ENCODE data around the gene WEE2. TPM values are rescaled to one million over a fixed set of nuclear protein-coding genes. Genes with fewer than 3 reads are reported as not detected.

The WEE2 gene
- total RNA-seq: under 1 TPM in 1 of 4 donors, not detected in 3; 0.79 TPM

- DNase-seq: no peak
- Histone ChIP-seq H3K27me3 (no peaks in the 10 kb centered on the region), H3K36me3 (no peaks in the 10 kb centered on the region), H3K4me3 (replicated peaks in 1 of 3) (no peak within 1 kb of the TSS), H3K4me1 (no peaks in the 10 kb centered on the region), H3K9me3 (no peaks in the 10 kb centered on the region), H3K27ac (no peak within 1 kb of the TSS)
- no peak for TF ChIP-seq POLR2A (IDR thresholded peaks at IDR 0.05)
- TF ChIP-seq, protein P1, sequence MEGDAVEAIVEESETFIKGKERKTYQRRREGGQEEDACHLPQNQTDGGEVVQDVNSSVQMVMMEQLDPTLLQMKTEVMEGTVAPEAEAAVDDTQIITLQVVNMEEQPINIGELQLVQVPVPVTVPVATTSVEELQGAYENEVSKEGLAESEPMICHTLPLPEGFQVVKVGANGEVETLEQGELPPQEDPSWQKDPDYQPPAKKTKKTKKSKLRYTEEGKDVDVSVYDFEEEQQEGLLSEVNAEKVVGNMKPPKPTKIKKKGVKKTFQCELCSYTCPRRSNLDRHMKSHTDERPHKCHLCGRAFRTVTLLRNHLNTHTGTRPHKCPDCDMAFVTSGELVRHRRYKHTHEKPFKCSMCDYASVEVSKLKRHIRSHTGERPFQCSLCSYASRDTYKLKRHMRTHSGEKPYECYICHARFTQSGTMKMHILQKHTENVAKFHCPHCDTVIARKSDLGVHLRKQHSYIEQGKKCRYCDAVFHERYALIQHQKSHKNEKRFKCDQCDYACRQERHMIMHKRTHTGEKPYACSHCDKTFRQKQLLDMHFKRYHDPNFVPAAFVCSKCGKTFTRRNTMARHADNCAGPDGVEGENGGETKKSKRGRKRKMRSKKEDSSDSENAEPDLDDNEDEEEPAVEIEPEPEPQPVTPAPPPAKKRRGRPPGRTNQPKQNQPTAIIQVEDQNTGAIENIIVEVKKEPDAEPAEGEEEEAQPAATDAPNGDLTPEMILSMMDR (IDR thresholded peaks at IDR 0.05): no peak
- WGBS, 2 donors: 83 to 90% methylated on average over 6 of the region's 6 CpGs
- intact Hi-C loops (cut with DNase I): no loop called here
Measured at GRCh38 chr7:141708351-141708750, at the start of gene WEE2. Gene WEE2, plus strand, starts transcription at chr7:141708353. Its CDS starts 406 bp downstream, at chr7:141708759.

DNA sequence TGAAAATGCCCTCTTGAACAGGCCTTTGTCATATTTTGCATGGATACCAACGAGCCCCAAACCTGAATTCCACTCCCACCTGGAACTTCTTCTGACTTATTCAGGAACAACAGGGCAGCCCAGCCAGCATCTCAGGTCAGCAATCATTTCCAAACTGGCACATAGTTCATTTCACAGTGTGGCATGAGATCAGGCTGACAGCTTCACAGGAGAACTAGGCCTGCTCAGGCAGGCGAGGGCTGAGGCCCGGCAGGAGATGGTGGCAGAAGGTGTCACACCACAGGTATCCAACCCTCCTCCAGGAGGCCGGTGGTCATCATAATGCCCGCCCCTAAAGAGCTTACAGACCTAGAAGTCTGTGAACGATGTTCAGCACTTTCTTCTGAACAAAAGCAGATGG lies 48.7 kb upstream of the WEE2 start:
- Histone ChIP-seq H3K4me3 (replicated peaks in 1 of 3) (no peak overlapping the region), H3K27ac (peak overlapping the region in 1 of 3 donors; percentile 14), H3K4me1 (peaks cover 22 to 32% of the 10 kb centered on the region in 2 donors), H3K36me3 (peaks cover 4 to 7% of the 10 kb centered on the region in 2 donors), H3K9me3 (no peaks in the 10 kb centered on the region), H3K27me3 (no peaks in the 10 kb centered on the region)
- intact Hi-C loops (cut with DNase I): loop anchor here (10.0 kb wide), 1 partner anchor 75 kb away; the partner anchor contains the start of gene SSBP1
- 89 to 96% methylated on average over 6 of the region's 6 CpGs for WGBS, 2 donors
- no peak for TF ChIP-seq POLR2A (IDR thresholded peaks at IDR 0.05)
- DNase-seq: no peak

- WGBS, 2 donors: 90 to 92% methylated on average over 4 of the region's 4 CpGs
- H3K36me3 ChIP-seq: peaks cover 7 to 12% of the 10 kb centered on the region in 2 donors
- H3K4me3 ChIP-seq (replicated peaks in 1 of 3): no peak overlapping the region
- H3K27me3 ChIP-seq: no peaks in the 10 kb centered on the region
- intact Hi-C loops (cut with DNase I): no loop called here
- H3K9me3 ChIP-seq: no peaks in the 10 kb centered on the region
- peaks cover 23 to 40% of the 10 kb centered on the region in 2 donors for H3K4me1 ChIP-seq
- H3K27ac ChIP-seq: peak overlapping the region in 1 of 3 donors; percentile 14
- TF ChIP-seq POLR2A (IDR thresholded peaks at IDR 0.05): no peak
- TF ChIP-seq, protein P1 (IDR thresholded peaks at IDR 0.05): no peak
- DNase-seq: no peak
Measured at GRCh38 chr7:141660259-141660658, 47.9 kb upstream of the WEE2 start.

- H3K36me3 ChIP-seq: peaks cover 7 to 12% of the 10 kb centered on the region in 2 donors
- H3K27me3 ChIP-seq: no peaks in the 10 kb centered on the region
- 25 to 32% methylated on average over 6 of the region's 6 CpGs for WGBS, 2 donors
- TF ChIP-seq, protein P1 (IDR thresholded peaks at IDR 0.05): peak in 1 of 6 experiments; percentile 15
- peak in 1 of 2 donors; percentile 37 for TF ChIP-seq POLR2A (IDR thresholded peaks at IDR 0.05)
- peaks cover 35 to 57% of the 10 kb centered on the region in 2 donors for H3K4me1 ChIP-seq
- peak; percentile 93 to 95 for DNase-seq
- no peaks in the 10 kb centered on the region for H3K9me3 ChIP-seq
- intact Hi-C loops (cut with DNase I): no loop called here
- H3K27ac ChIP-seq: peak overlapping the region; percentile 82 to 92 (median 89)
- H3K4me3 ChIP-seq (replicated peaks in 1 of 3): no peak overlapping the region
Measured at GRCh38 chr7:141663081-141663849, 44.9 kb upstream of the WEE2 start.

DNA sequence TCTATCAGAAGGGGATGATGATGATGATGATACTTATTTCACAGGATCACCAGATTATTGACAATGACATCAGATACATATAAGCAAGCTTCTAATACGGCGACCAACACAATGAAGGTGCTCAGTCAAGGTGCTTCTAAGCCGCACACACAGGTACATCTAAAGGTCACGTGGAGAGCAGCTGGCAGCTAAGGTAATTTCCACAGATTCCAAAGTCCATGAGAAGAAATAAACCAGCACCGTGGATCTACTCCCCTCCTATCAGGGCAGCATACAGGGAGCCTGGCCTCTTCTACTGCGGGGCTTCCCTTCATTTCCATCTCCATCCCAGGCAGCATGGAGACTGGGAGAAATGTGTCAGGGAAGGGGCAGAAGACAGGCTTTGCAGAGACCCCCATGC lies 43.7 kb upstream of the WEE2 start:
- 92 to 94% methylated on average over 6 of the region's 6 CpGs for WGBS, 2 donors
- H3K27ac ChIP-seq: peak overlapping the region; percentile 82 to 92 (median 89)
- peaks cover 7 to 12% of the 10 kb centered on the region in 2 donors for H3K36me3 ChIP-seq
- peaks cover 35 to 57% of the 10 kb centered on the region in 2 donors for H3K4me1 ChIP-seq
- no peak overlapping the region for H3K4me3 ChIP-seq (replicated peaks in 1 of 3)
- no peaks in the 10 kb centered on the region for H3K9me3 ChIP-seq
- TF ChIP-seq, protein P1 (IDR thresholded peaks at IDR 0.05): no peak
- TF ChIP-seq POLR2A (IDR thresholded peaks at IDR 0.05): no peak
- intact Hi-C loops (cut with DNase I): no loop called here
- DNase-seq: no peak
- H3K27me3 ChIP-seq: no peaks in the 10 kb centered on the region
